ENCODE results near the gene RMI2.

The RMI2 gene

GRCh38 chr16:11310634-11310977 lies 34.7 kb upstream of the RMI2 start:
- Histone ChIP-seq H3K9ac (ENCODE audit: low read length in 5 of 5) (no peak overlapping the region), H3K4me1 (ENCODE audit: control insufficient read depth in 5 of 5, insufficient read depth in 5 of 5, low read length in 5 of 5) (peaks cover 0 to 29% (median 3%) of the 10 kb centered on the region in 5 donors), H3K9me3 (ENCODE audit: control insufficient read depth in 5 of 5, low read length in 5 of 5) (no peaks in the 10 kb centered on the region), H3K36me3 (ENCODE audit: control insufficient read depth in 5 of 5, insufficient read depth in 5 of 5, low read length in 5 of 5) (no peaks in the 10 kb centered on the region), H3K27me3 (ENCODE audit: control insufficient read depth in 5 of 5, insufficient read depth in 4 of 5, low read length in 5 of 5) (peaks cover 0 to 6% (median 0%) of the 10 kb centered on the region in 5 donors), H3K4me3 (ENCODE audit: low read depth in 1 of 5, low read length in 5 of 5) (no peak overlapping the region), H3K27ac (ENCODE audit: low read depth, low read length) (no peak overlapping the region)

GRCh38 chr16:11310997-11311561 lies 34.2 kb upstream of the RMI2 start:
- Histone ChIP-seq H3K4me1 (ENCODE audit: control insufficient read depth in 5 of 5, insufficient read depth in 5 of 5, low read length in 5 of 5) (peaks cover 0 to 29% (median 3%) of the 10 kb centered on the region in 5 donors), H3K9me3 (ENCODE audit: control insufficient read depth in 5 of 5, low read length in 5 of 5) (no peaks in the 10 kb centered on the region), H3K36me3 (ENCODE audit: control insufficient read depth in 5 of 5, insufficient read depth in 5 of 5, low read length in 5 of 5) (no peaks in the 10 kb centered on the region), H3K27ac (ENCODE audit: low read depth, low read length) (no peak overlapping the region), H3K27me3 (ENCODE audit: control insufficient read depth in 5 of 5, insufficient read depth in 4 of 5, low read length in 5 of 5) (peaks cover 0 to 6% (median 1%) of the 10 kb centered on the region in 5 donors), H3K9ac (ENCODE audit: low read length in 5 of 5) (no peak overlapping the region), H3K4me3 (ENCODE audit: low read depth in 1 of 5, low read length in 5 of 5) (no peak overlapping the region)

- Histone ChIP-seq H3K4me3 (ENCODE audit: low read depth in 1 of 5, low read length in 5 of 5) (no peak overlapping the region), H3K27me3 (ENCODE audit: control insufficient read depth in 5 of 5, insufficient read depth in 4 of 5, low read length in 5 of 5) (peaks cover 0 to 6% (median 4%) of the 10 kb centered on the region in 5 donors), H3K27ac (ENCODE audit: low read depth, low read length) (no peak overlapping the region), H3K9ac (ENCODE audit: low read length in 5 of 5) (no peak overlapping the region), H3K9me3 (ENCODE audit: control insufficient read depth in 5 of 5, low read length in 5 of 5) (no peaks in the 10 kb centered on the region), H3K4me1 (ENCODE audit: control insufficient read depth in 5 of 5, insufficient read depth in 5 of 5, low read length in 5 of 5) (peaks cover 0 to 29% (median 3%) of the 10 kb centered on the region in 5 donors), H3K36me3 (ENCODE audit: control insufficient read depth in 5 of 5, insufficient read depth in 5 of 5, low read length in 5 of 5) (no peaks in the 10 kb centered on the region)
Observed at GRCh38 chr16:11312718-11313492, 32.4 kb upstream of the RMI2 start.

DNA sequence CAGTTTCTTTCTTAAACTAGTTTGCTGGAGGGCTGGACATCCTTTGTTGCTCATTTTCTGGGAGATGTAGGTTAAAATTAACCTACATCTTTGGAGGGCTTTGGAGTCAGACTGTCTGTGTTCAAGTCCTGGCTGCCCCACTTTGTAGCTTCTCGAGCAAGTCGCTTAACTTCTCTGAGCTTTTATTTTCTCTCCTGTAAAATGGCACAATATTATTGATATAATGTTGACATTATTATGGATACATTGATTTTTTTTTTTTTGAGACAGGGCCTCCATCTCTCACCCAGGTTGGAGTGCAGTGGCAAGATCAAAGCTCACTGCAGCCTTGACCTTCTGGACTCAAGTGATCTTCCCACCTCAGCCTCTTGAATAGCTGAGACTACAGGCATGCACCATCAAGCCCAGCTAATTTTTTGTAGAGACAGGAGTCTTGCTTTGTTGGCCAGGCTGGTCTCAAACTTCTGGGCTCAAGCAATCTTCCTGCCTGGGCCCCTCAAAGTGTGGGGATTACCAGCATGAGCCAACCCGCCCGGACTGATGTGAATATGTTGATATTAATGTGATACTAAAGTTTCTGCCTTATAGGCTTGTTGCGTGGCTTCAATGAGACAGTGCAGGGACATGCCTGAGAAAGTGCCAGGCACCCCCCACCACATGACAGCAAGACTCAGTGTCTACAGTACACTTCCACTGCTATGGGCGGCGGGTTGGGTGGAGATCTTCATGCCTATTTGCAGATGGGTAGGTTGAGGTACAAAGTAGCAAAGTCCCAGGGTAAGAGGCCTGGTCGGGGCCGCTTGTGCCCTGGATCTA lies 31.6 kb upstream of the RMI2 start:
- Histone ChIP-seq H3K27me3 (ENCODE audit: control insufficient read depth in 5 of 5, insufficient read depth in 4 of 5, low read length in 5 of 5) (peaks cover 0 to 4% (median 1%) of the 10 kb centered on the region in 5 donors), H3K27ac (ENCODE audit: low read depth, low read length) (no peak overlapping the region), H3K36me3 (ENCODE audit: control insufficient read depth in 5 of 5, insufficient read depth in 5 of 5, low read length in 5 of 5) (no peaks in the 10 kb centered on the region), H3K9me3 (ENCODE audit: control insufficient read depth in 5 of 5, low read length in 5 of 5) (no peaks in the 10 kb centered on the region), H3K9ac (ENCODE audit: low read length in 5 of 5) (no peak overlapping the region), H3K4me1 (ENCODE audit: control insufficient read depth in 5 of 5, insufficient read depth in 5 of 5, low read length in 5 of 5) (peaks cover 0 to 28% (median 3%) of the 10 kb centered on the region in 5 donors), H3K4me3 (ENCODE audit: low read depth in 1 of 5, low read length in 5 of 5) (no peak overlapping the region)

DNA sequence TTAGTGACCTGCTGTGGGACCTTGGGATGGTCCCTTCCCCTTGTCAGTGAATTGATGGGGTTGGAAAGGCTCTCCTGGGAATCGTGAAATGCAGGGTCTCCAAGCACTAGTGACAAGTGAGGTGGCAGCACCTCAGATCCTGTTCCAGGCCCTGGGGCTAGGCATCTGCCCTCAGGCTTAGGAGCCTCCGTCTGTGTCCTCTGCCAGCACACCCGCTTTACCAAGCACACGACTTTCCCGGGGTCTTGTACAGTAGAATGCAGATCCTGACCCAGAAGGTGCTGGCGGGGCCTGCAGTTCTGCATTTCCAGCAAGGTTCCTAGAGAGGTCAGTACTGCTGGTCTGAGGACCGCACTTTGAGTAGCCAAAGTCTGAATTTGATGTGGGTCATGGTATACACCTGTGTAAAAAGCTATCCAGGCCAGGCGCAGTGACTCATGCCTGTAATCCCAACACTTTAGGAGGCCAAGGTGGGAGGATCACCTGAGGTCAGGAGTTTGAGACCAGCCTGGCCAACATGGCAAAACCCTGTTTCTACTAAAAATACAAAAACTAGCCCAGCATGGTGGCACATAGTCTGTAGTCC lies 30.9 kb upstream of the RMI2 start:
- H3K9ac ChIP-seq (ENCODE audit: low read length in 5 of 5), result no peak overlapping the region
- peaks cover 0 to 24% (median 3%) of the 10 kb centered on the region in 5 donors for H3K4me1 ChIP-seq (ENCODE audit: control insufficient read depth in 5 of 5, insufficient read depth in 5 of 5, low read length in 5 of 5)
- no peaks in the 10 kb centered on the region for H3K9me3 ChIP-seq (ENCODE audit: control insufficient read depth in 5 of 5, low read length in 5 of 5)
- no peak overlapping the region for H3K27ac ChIP-seq (ENCODE audit: low read depth, low read length)
- H3K4me3 ChIP-seq (ENCODE audit: low read depth in 1 of 5, low read length in 5 of 5), result no peak overlapping the region
- H3K27me3 ChIP-seq (ENCODE audit: control insufficient read depth in 5 of 5, insufficient read depth in 4 of 5, low read length in 5 of 5), result peaks cover 0 to 4% (median 0%) of the 10 kb centered on the region in 5 donors
- H3K36me3 ChIP-seq (ENCODE audit: control insufficient read depth in 5 of 5, insufficient read depth in 5 of 5, low read length in 5 of 5), result no peaks in the 10 kb centered on the region

GRCh38 chr16:11315510-11315909 lies 29.7 kb upstream of the RMI2 start:
- no peak overlapping the region for H3K27ac ChIP-seq (ENCODE audit: low read depth, low read length)
- H3K9ac ChIP-seq (ENCODE audit: low read length in 5 of 5), result no peak overlapping the region
- no peak overlapping the region for H3K4me3 ChIP-seq (ENCODE audit: low read depth in 1 of 5, low read length in 5 of 5)
- H3K36me3 ChIP-seq (ENCODE audit: control insufficient read depth in 5 of 5, insufficient read depth in 5 of 5, low read length in 5 of 5), result no peaks in the 10 kb centered on the region
- no peaks in the 10 kb centered on the region for H3K9me3 ChIP-seq (ENCODE audit: control insufficient read depth in 5 of 5, low read length in 5 of 5)
- peaks cover 0 to 4% (median 0%) of the 10 kb centered on the region in 5 donors for H3K27me3 ChIP-seq (ENCODE audit: control insufficient read depth in 5 of 5, insufficient read depth in 4 of 5, low read length in 5 of 5)
- H3K4me1 ChIP-seq (ENCODE audit: control insufficient read depth in 5 of 5, insufficient read depth in 5 of 5, low read length in 5 of 5), result peaks cover 0 to 16% (median 2%) of the 10 kb centered on the region in 5 donors

DNA sequence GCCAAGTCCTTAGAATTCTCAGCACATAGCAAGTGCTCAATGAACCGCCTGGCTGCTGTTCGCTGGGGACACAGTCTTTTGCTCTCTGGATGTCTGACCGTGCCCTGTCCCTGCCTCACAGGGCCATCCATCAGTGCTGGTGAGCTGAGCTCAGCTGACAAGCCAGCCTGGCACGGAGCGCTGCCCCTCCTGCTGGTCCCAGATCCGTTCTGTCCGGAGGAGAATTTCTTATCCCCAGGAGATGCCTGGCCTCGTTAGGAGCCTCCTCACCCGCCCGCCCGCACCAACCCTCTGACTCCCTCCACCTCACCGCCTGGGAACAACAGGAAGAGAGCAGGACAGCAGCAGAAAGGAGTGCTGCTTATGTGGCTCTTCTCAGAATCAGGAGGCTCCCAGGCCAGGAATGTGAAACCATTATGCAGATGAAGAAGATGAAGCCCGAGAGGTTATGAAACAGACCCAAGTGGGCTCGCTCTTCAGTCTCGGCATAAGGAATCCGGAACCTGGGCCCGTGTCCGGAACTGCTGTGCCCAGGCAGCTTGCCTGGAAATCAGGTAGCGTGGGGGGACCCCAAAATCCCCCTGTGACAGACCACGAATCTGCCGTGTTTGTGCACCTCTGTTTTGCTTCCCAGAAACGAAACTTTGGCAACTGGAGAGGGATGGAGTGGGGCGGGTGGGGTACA lies 28.8 kb upstream of the RMI2 start:
- Histone ChIP-seq H3K4me1 (ENCODE audit: control insufficient read depth in 5 of 5, insufficient read depth in 5 of 5, low read length in 5 of 5) (peaks cover 0 to 8% (median 1%) of the 10 kb centered on the region in 5 donors), H3K4me3 (ENCODE audit: low read depth in 1 of 5, low read length in 5 of 5) (no peak overlapping the region), H3K36me3 (ENCODE audit: control insufficient read depth in 5 of 5, insufficient read depth in 5 of 5, low read length in 5 of 5) (no peaks in the 10 kb centered on the region), H3K27ac (ENCODE audit: low read depth, low read length) (no peak overlapping the region), H3K9me3 (ENCODE audit: control insufficient read depth in 5 of 5, low read length in 5 of 5) (no peaks in the 10 kb centered on the region), H3K9ac (ENCODE audit: low read length in 5 of 5) (peak overlapping the region in 1 of 5 donors; percentile 4), H3K27me3 (ENCODE audit: control insufficient read depth in 5 of 5, insufficient read depth in 4 of 5, low read length in 5 of 5) (peaks cover 0 to 4% (median 0%) of the 10 kb centered on the region in 5 donors)

DNA sequence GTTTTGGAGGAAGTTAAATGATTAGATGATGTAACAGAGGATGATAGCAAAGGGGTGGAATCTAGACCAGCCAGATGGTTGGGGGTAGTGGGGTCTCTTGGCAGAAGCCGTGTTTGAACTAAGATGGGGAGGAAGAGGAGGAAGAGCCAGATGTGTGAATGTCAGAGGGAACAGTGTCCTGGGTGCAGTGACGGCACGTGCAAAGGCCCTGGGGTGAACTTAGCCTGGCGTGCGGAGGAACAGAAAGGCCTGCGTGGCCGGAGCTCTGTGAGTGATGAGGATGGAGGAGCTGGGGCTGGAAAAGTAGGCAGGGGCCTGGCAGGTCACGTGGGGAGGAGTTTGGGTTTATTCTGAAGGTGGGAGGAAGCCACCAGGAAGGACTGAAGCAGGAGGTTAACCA lies 26.4 kb upstream of the RMI2 start:
- no peaks in the 10 kb centered on the region for H3K36me3 ChIP-seq (ENCODE audit: control insufficient read depth in 5 of 5, insufficient read depth in 5 of 5, low read length in 5 of 5)
- H3K4me3 ChIP-seq (ENCODE audit: low read depth in 1 of 5, low read length in 5 of 5), result no peak overlapping the region
- H3K27ac ChIP-seq (ENCODE audit: low read depth, low read length), result no peak overlapping the region
- peaks cover 0 to 4% (median 0%) of the 10 kb centered on the region in 5 donors for H3K27me3 ChIP-seq (ENCODE audit: control insufficient read depth in 5 of 5, insufficient read depth in 4 of 5, low read length in 5 of 5)
- H3K9ac ChIP-seq (ENCODE audit: low read length in 5 of 5), result no peak overlapping the region
- H3K9me3 ChIP-seq (ENCODE audit: control insufficient read depth in 5 of 5, low read length in 5 of 5), result no peaks in the 10 kb centered on the region
- no peaks in the 10 kb centered on the region for H3K4me1 ChIP-seq (ENCODE audit: control insufficient read depth in 5 of 5, insufficient read depth in 5 of 5, low read length in 5 of 5)

DNA sequence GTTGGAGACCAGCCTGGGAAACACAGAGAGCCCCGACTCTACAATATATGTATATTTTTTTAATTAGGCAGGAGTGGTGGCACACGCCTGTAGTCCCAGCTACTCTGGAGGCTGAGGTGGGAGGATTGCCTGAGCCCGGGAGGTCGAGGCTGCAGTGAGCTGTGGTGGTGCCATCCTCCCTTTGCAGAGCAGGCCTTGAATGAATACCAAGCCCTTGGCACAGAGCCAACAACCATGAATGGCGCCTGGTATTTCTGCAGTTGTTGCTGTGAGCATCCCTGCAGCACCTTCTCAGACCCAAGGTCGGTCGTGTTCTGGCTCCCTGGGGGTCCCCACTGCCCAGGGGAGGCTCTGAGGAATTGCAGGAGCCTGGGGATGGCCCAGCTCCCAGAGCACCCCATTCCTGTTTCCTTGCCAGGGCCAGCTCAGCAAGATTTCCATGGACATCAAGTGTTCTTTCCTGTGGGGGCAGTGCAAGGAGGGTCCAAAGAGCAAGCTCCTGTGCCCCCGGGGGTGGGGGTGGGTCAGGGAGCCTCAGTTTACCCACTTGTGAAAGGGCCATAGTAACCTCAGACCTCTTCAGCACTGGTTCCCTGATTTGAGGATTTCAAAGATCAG lies 25.6 kb upstream of the RMI2 start:
- Histone ChIP-seq H3K27ac (ENCODE audit: low read depth, low read length) (no peak overlapping the region), H3K9me3 (ENCODE audit: control insufficient read depth in 5 of 5, low read length in 5 of 5) (no peaks in the 10 kb centered on the region), H3K4me3 (ENCODE audit: low read depth in 1 of 5, low read length in 5 of 5) (no peak overlapping the region), H3K9ac (ENCODE audit: low read length in 5 of 5) (no peak overlapping the region), H3K4me1 (ENCODE audit: control insufficient read depth in 5 of 5, insufficient read depth in 5 of 5, low read length in 5 of 5) (no peaks in the 10 kb centered on the region), H3K27me3 (ENCODE audit: control insufficient read depth in 5 of 5, insufficient read depth in 4 of 5, low read length in 5 of 5) (peaks cover 0 to 4% (median 0%) of the 10 kb centered on the region in 5 donors), H3K36me3 (ENCODE audit: control insufficient read depth in 5 of 5, insufficient read depth in 5 of 5, low read length in 5 of 5) (no peaks in the 10 kb centered on the region)

All from subcutaneous abdominal adipose tissue (tissue), 5 donors.